Common myeloid progenitor, CD34-positive (primary cell): ENCODE measurements around the gene CLEC4M.

ENCODE experiments used
- CTCF ChIA-PET: fragments of 350-600 bp; sonication (Branson Sonifier 250); formaldehyde crosslinking; loops from one replicate; lab custom pipeline; 2021; ENCODE audit warnings: antibody characterized with exemption; lab: Charles Lee
- POLR2A ChIA-PET: fragments of 350-600 bp; sonication (Branson Sonifier 250); formaldehyde crosslinking; loops from one replicate; lab custom pipeline; 2021; ENCODE audit warnings: antibody characterized with exemption; lab: Charles Lee
- DNase-seq, 3 donors: peaks; one replicate each; pipeline versions ENCODE4 v3.0.0 to v3.0.0-alpha.2; 2013
- H3K27ac ChIP-seq, 2 experiments: 1 replicate in 1 of 2; 2 replicates in 1 of 2; pipeline ENCODE4 v1.7.0; 2013; ENCODE audit warnings: inconsistent platforms in 2 of 2, low read length in 2 of 2, mild to moderate bottlenecking in 2 of 2, low read depth in 1 of 2, moderate library complexity in 1 of 2; ENCODE audit not compliant: severe bottlenecking in 2 of 2, insufficient read depth in 1 of 2, poor library complexity in 1 of 2
- H3K27me3 ChIP-seq, 5 experiments: replicated peaks in 2 of 5; 1 replicate in 3 of 5; 2 replicates in 2 of 5; pipeline versions ENCODE4 v1.6.1 to v1.7.0; 2013; ENCODE audit warnings: low read length in 4 of 5, mild to moderate bottlenecking in 2 of 5, moderate library complexity in 2 of 5, inconsistent platforms in 1 of 5; ENCODE audit not compliant: insufficient read depth in 5 of 5, control insufficient read depth in 4 of 5
- H3K36me3 ChIP-seq, 4 experiments: 1 replicate in 2 of 4; 2 replicates in 2 of 4; pipeline versions ENCODE4 v1.6.1 to v1.7.0; 2013; ENCODE audit warnings: low read length in 3 of 4, control low read depth in 1 of 4, mild to moderate bottlenecking in 1 of 4; ENCODE audit not compliant: control insufficient read depth in 4 of 4, insufficient read depth in 4 of 4
- H3K4me1 ChIP-seq, 4 experiments: 1 replicate in 3 of 4; 2 replicates in 1 of 4; pipeline versions ENCODE4 v1.6.1 to v1.7.1; 2013; ENCODE audit warnings: low read length in 3 of 4, mild to moderate bottlenecking in 3 of 4, control low read depth in 1 of 4, inconsistent platforms in 1 of 4, moderate library complexity in 1 of 4; ENCODE audit not compliant: control insufficient read depth in 4 of 4, insufficient read depth in 4 of 4; ENCODE audit errors: control extremely low read depth in 1 of 4
- H3K4me3 ChIP-seq, 7 experiments: 1 replicate in 4 of 7; 2 replicates in 3 of 7; pipeline versions ENCODE4 v1.5.1 to v1.7.0; 2013; ENCODE audit warnings: mild to moderate bottlenecking in 7 of 7, low read length in 6 of 7, moderate library complexity in 6 of 7, inconsistent platforms in 2 of 7, low read depth in 2 of 7, control low read depth in 1 of 7; ENCODE audit not compliant: insufficient read depth in 4 of 7, control insufficient read depth in 1 of 7; ENCODE audit errors: extremely low read depth in 1 of 7
- H3K9me3 ChIP-seq, 5 experiments: 1 replicate in 4 of 5; 2 replicates in 1 of 5; pipeline versions ENCODE4 v1.6.1 to v1.7.1; 2013; ENCODE audit warnings: low read length in 4 of 5, mild to moderate bottlenecking in 2 of 5, inconsistent platforms in 1 of 5, low read depth in 1 of 5, moderate library complexity in 1 of 5; ENCODE audit not compliant: control insufficient read depth in 4 of 5, insufficient read depth in 2 of 5; ENCODE audit errors: control extremely low read depth in 1 of 5
- whole genome bisulfite sequencing: methylation state at CpG from one replicate; pipeline ENCODE4 v1.1.5; 2013; ENCODE audit not compliant: insufficient coverage; 5-methylcytosine and 5-hydroxymethylcytosine counted together

The CLEC4M gene

GRCh38 chr19:7766535-7766934 is 3.5 kb downstream of the CLEC4M start:
- H3K27me3 ChIP-seq, result peaks cover 0 to 3% (median 0%) of the 10 kb centered on the region in 5 experiments
- H3K27ac ChIP-seq, result no peak overlapping the region
- no peak overlapping the region for H3K4me3 ChIP-seq
- H3K4me1 ChIP-seq, result no peaks in the 10 kb centered on the region
- H3K36me3 ChIP-seq, result no peaks in the 10 kb centered on the region
- DNase-seq, result no peak
- POLR2A ChIA-PET, result no interaction called here
- H3K9me3 ChIP-seq, result peaks cover 0 to 2% (median 0%) of the 10 kb centered on the region in 5 experiments
- CTCF ChIA-PET, result interaction anchor here (1.4 kb wide), 1 partner anchor 34 kb away, joined by 5 read pairs; no protein-coding TSS in a partner anchor
- WGBS, result 86% methylated on average over 10 of the region's 11 CpGs

GRCh38 chr19:7767487-7767886 is 4.4 kb downstream of the CLEC4M start:
- peaks cover 0 to 1% (median 0%) of the 10 kb centered on the region in 4 experiments for H3K4me1 ChIP-seq
- H3K9me3 ChIP-seq, result no peaks in the 10 kb centered on the region
- CTCF ChIA-PET, result interaction anchor here (0.5 to 1.4 kb wide), 2 partner anchors 33 to 112 kb away, joined by 4 to 5 read pairs; no protein-coding TSS in a partner anchor
- peaks cover 0 to 3% (median 0%) of the 10 kb centered on the region in 5 experiments for H3K27me3 ChIP-seq
- POLR2A ChIA-PET, result no interaction called here
- H3K4me3 ChIP-seq, result no peak overlapping the region
- no peaks in the 10 kb centered on the region for H3K36me3 ChIP-seq
- WGBS, result 80% methylated on average over 2 of the region's 4 CpGs
- H3K27ac ChIP-seq, result no peak overlapping the region
- DNase-seq, result no peak

GRCh38 chr19:7769171-7769570 is 6.1 kb downstream of the CLEC4M start:
- POLR2A ChIA-PET, result no interaction called here

GRCh38 chr19:7771072-7771471 is 8.0 kb downstream of the CLEC4M start:
- Histone ChIP-seq H3K27ac (no peak overlapping the region), H3K4me3 (no peak overlapping the region), H3K27me3 (peaks cover 0 to 3% (median 0%) of the 10 kb centered on the region in 5 experiments), H3K9me3 (no peaks in the 10 kb centered on the region), H3K4me1 (peaks cover 0 to 8% (median 4%) of the 10 kb centered on the region in 4 experiments), H3K36me3 (no peaks in the 10 kb centered on the region)
- 93% methylated on average over 7 of the region's 8 CpGs for WGBS
- no peak for DNase-seq
- POLR2A ChIA-PET, result no interaction called here
- CTCF ChIA-PET, result interaction anchor here (1.0 to 1.8 kb wide), 2 partner anchors 10 to 30 kb away, joined by 3 read pairs; no protein-coding TSS in a partner anchor

More at GRCh38 chr19:7769171-7769570, 6.1 kb downstream of the CLEC4M start:
- Histone ChIP-seq H3K4me3 (no peak overlapping the region), H3K4me1 (peaks cover 0 to 8% (median 4%) of the 10 kb centered on the region in 4 experiments), H3K27ac (no peak overlapping the region), H3K9me3 (no peaks in the 10 kb centered on the region), H3K36me3 (no peaks in the 10 kb centered on the region), H3K27me3 (peaks cover 0 to 3% (median 0%) of the 10 kb centered on the region in 5 experiments)
- WGBS, result 100% methylated on average over 1 of the region's 2 CpGs
- CTCF ChIA-PET, result no interaction called here
- DNase-seq, result no peak

GRCh38 chr19:7772752-7773291 is 9.8 kb downstream of the CLEC4M start:
- H3K27ac ChIP-seq, result no peak overlapping the region
- no peaks in the 10 kb centered on the region for H3K9me3 ChIP-seq
- peaks cover 0 to 8% (median 4%) of the 10 kb centered on the region in 4 experiments for H3K4me1 ChIP-seq
- peak overlapping the region in 1 of 7 experiments; percentile 4 for H3K4me3 ChIP-seq
- no peaks in the 10 kb centered on the region for H3K36me3 ChIP-seq
- ChIA-PET POLR2A (no interaction called here), CTCF (interaction anchor here (0.6 to 1.2 kb wide), 2 partner anchors 13 to 14 kb away, joined by 3 read pairs; no protein-coding TSS in a partner anchor)
- peaks cover 0 to 3% (median 0%) of the 10 kb centered on the region in 5 experiments for H3K27me3 ChIP-seq
- WGBS, result 28% methylated on average over 5 of the region's 8 CpGs
- peak; percentile 50 to 86 (median 86) for DNase-seq

GRCh38 chr19:7773841-7774240 is 10.8 kb downstream of the CLEC4M start:
- H3K27me3 ChIP-seq, result peaks cover 0 to 3% (median 0%) of the 10 kb centered on the region in 5 experiments
- no peak for DNase-seq
- peaks cover 0 to 8% (median 4%) of the 10 kb centered on the region in 4 experiments for H3K4me1 ChIP-seq
- no peaks in the 10 kb centered on the region for H3K36me3 ChIP-seq
- CTCF ChIA-PET, result interaction anchor here (0.7 to 1.2 kb wide), 2 partner anchors 13 to 24 kb away, joined by 3 read pairs; no protein-coding TSS in a partner anchor
- WGBS, result 98% methylated on average over 8 of the region's 9 CpGs
- POLR2A ChIA-PET, result no interaction called here
- no peak overlapping the region for H3K27ac ChIP-seq
- H3K9me3 ChIP-seq, result no peaks in the 10 kb centered on the region
- H3K4me3 ChIP-seq, result no peak overlapping the region

GRCh38 chr19:7775761-7776160 is 12.7 kb downstream of the CLEC4M start:
- ChIA-PET CTCF (interaction anchor here (0.6 kb wide), 1 partner anchor 32 kb away, joined by 3 read pairs; no protein-coding TSS in a partner anchor), POLR2A (interaction anchor here (0.7 kb wide), 1 partner anchor 118 kb away, joined by 6 read pairs; no protein-coding TSS in a partner anchor)
- peaks cover 0 to 8% (median 4%) of the 10 kb centered on the region in 4 experiments for H3K4me1 ChIP-seq
- no peak overlapping the region for H3K27ac ChIP-seq
- no peaks in the 10 kb centered on the region for H3K36me3 ChIP-seq
- H3K27me3 ChIP-seq, result peaks cover 0 to 4% (median 3%) of the 10 kb centered on the region in 5 experiments
- WGBS, result 92% methylated on average over 9 of the region's 9 CpGs
- peaks cover 0 to 9% (median 0%) of the 10 kb centered on the region in 5 experiments for H3K9me3 ChIP-seq
- no peak for DNase-seq
- no peak overlapping the region for H3K4me3 ChIP-seq
